HG02885 (cell line): ENCODE measurements around the gene GATC.
A peak's percentile ranks its signal among the peaks of the same experiment; 100 is the strongest.
"Not testable (repeated sequence)": the region's sequence is repeated elsewhere in the genome, so short reads cannot be mapped to it uniquely, and the experiment has no call there.

Experiments used
- ATAC-seq: cut with Tn5 transposase; IDR thresholded peaks from one replicate; pipeline ENCODE4 v1.9.1; 2021; ENCODE audit warnings: mild to moderate bottlenecking; ENCODE audit not compliant: unreplicated experiment, poor library complexity

GATC gene

DNA sequence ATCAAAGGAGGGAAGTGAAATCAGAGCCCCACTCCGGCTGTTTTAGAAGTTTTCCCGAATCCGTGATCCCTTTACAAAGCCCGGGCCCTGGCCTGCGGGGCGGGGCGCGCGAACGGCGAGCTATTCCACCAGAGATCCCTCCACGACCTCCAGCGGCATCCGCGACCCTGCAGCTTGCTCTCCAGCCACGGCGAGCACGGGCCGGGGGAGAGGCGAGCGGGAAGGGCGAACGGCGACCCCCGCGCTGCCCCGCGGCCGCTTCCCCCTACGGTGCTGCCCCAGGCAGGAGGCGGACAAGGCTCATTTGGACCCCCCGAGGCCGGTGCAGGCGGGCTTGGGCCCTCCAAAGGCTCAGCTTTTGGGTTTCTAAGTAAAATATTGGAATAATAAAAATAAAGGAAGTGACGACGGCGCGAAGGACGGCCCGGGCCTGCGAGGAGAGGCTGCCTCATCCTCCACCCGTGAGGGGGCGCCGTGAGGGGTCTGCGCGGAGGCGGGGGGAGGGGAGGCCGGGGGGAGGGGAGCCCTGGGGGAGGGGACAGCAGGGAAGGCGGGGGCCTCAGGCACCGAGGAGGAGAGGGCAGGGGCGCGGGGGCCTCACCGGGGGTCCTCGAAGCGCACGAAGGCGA is 22.7 kb downstream of the GATC start:
- peak; percentile 31 for ATAC-seq

DNA sequence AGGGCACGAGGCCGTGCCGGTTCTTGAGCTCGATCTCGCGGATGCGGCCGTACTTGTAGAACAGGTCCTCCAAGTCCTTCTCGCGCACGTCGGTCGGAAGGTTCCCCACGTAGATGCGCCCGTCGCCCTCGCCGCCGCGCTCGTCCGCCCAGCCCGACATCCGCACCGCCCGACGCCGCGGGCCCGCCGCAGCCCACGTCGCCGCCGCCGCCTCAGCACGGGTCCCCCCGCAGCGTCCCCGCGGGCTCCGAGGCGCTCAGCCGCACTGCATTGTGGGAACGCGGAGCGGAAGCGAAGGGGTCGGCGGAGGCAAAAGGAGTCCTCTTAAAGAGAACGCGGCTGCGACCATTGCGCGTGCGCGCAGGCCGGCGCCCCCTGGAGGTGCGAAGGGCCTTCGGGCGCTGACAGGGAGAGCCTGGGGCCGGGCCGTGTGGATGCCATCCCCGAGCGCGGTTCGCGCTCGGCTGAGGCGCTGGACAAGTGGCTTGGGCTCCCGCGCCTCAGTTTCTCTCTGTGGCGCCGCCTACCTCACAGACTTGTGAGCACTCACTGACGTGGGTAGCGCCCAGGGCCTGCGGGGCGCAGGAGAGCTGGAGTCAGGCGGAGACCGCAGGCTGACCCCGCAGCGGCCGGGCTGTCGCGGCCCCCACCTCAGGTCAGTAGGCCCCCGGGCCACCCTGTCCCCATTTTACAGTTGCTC is 23.4 kb downstream of the GATC start, which contains the start of gene SRSF9:
SRSF9 (minus strand) TSS at position 299 of the 700 bp plus-strand sequence; CDS start at position 160, 139 bp downstream.
- peak; percentile 88 for ATAC-seq

DNA sequence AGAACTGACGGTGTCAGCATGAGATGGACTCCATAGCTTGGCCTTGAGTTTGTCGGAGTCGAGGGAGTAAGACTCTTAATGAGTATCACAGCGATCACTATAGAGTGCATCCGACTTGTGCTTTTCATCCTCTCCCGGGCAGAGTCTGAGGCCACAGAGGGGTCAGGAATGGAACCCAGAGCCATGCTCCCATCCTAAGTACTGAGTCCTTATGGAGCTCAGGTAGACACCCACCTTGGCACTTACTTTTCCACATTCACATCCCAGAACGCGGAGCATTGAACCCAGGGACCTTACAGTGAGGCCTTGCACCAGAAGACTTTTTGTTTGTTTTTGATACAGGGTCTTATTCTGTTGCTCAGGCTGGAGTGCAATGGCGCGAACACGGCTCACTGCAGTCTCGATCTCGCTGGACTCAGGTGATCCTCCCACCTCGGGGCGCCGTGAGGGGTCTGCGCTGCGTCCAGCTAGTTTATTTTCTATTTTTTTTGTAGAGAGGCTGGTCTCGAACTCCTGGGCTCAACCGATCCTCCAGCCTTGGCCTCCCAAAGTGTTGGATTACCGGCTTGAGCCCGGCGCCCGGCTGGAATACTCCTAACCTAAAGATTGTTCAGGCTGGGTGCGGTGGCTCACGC is 24.0 kb downstream of the GATC start:
- ATAC-seq = no peak

DNA sequence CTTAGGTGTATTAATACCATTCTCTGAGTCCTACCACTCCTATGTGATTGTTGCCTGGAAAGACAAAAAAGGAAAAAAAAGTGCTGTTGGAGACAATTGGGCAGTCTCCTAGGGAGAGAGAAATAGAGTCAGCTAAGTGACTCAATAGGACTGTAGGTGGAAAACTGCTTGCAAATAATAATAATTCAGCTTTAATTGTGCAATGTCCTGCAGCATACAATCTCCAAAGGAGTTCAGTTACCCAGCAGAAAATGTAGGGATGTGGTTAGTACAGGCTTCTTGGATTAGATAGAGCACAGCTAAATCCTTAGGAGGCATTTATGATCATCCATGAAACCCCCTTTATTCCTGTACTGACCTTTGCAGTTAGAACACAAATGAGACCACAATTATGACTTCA is 26.3 kb downstream of the GATC start:
- ATAC-seq = no peak

DNA sequence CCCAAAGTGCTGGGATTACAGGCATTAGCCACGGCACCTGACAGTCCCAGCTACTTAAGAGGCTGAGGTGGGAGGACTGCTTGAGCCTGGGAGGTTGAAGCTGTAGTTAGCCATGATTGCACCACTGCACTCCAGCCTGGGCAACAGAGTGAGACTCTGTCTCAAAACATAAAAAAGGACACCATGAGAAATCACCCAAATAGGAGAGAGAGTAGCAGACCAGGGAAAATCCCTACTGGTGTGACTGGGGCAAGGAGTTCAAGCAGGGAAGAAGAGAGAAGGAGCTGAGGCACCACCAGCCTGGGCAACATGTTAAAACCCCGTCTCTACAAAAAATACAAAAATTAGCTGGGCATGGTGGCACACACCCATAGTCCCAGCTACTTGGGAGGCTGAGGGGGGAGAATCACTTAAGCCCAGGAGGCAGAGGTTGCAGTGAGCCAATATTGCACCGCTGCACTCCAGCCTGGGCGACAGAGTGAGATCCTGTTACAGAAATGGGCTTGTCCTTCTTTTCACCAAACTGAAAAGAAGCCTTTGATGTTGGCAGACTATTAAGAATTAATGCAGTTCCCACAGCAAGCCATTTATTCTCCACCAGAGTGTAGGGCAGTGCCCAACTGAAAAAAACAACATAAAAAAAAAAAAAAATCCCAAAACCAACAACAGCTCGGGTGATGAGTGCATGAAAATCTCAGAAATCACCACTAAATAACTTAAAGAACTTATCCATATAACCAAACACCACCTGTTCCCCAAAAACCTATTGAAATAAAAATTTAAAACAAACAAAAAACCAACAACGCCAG is 27.8 kb downstream of the GATC start:
- no peak for ATAC-seq

DNA sequence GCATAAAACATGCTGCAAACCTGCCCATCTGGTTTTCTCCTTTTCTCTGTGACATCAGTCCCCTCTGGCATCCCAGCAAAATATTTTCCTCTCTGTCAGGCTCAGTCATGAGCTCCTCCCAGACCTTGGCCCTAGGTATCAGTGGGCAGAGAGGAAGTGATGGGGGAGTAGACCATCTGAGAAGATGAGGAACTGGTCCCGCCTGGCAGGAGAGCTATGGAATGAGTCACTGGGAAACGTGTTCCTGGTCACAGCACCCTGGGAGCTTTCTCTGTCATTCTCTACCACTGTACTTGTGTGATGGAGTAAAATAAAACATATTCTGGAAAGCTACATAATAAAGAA is 28.3 kb downstream of the GATC start:
- ATAC-seq = no peak

DNA sequence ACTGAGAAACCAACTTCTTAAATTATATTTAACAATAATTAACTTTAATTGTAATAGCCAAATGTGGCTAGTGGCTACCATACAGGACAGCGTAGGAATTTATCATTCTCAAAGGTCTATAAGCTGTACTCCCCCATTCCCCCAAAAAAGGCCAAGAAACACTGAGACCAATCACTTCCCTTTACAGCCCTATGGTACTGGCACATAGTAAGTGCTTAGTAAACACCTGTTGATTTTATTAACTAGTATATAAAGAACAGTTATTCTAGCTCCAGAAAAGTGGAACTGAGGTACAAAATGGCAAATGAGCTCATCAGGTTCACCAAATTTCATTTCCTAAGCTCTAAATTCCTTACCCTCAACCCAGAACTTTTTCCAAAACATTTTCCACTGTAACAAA is 29.4 kb downstream of the GATC start:
- no peak for ATAC-seq

DNA sequence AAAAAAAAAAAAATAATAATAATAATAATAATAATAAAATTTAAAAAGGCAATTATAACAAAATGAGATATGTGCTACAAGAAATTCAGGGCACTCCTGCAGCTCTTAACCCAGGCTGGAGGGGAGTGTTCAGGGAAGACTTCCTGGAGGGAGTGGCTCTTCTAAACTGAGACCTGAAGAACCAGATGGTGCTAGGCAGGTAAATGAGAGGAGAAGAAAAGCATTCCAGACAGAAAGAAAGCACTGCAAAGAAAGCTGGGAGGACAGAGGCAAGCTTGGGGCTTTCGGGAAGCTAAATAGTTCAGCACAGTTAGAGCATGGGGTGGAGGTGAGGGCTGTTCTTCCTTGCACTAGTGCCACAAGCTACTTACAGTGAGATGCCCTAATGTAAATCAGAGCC is 33.2 kb downstream of the GATC start:
- ATAC-seq = no peak

DNA sequence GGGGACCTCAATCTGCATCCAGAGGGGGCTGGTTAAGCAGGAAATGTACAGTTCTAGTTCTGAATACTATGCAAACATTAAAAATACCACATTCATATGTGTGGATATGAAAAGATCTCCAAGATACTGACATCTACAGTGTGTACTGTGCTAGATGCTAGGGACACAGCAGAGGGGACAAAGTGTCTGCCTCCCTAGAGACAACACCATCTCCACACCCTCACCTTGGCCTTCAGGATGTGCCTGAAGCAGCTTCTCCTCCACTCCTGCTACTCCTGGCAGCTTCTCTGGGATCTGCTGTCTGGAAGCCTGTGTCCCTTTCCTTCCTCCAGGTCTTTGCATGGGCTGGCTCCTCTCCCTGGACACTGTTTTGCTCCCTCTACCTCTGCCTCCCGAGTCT is 34.0 kb downstream of the GATC start:
- no peak for ATAC-seq

DNA sequence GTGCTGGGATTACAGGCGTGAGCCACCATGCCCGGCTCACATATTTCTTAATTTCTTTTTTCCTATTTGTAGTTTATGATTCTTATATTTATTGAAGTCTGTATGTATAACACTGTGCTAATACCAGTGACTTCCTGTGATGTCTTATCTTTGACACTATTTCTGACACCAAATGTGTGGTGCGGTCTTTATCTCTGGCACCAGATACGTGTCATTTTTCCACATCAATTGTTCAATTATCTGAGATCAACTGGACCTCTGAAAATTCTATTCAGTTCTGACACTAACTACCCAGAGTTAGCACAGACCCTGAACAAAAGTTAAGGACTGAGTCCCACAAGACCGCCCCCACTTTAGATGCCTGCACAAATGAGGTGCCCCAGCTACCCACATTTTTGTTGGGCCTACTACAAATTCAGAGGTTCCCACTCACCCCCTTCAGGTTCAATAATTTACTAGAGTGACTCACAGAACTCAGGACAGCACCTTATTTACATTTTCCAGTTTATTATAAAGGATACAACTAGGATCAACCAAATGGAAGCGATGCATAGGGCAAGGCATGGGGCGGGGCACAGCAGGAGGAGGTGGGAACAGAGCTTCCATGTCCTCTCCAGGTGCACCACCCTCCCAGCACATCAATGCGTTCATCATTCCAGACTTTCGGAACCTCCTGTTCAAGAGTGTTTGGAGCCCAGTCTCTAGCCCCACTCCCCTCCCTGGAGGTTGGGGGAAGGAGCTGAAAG is 35.0 kb downstream of the GATC start:
- no peak for ATAC-seq

DNA sequence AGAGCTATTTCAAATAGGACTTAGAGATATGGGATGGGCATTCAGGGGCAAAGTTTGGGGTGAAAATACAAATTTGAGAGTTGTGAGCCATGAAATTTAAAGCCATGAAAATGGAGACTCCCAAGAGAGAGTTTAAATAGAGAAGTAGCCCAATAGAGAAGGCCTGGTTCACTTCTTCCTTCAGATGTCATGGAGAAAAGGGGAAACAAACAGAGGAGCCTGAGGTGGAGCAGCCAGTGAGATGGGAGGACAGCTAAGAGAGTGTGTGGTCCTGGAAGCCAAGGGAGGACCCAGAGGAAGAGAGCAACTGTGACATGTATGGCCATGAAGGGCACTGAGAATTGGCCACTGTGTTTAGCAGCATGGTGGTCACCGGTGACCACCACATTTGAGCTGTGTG is 37.4 kb downstream of the GATC start:
- no peak for ATAC-seq

DNA sequence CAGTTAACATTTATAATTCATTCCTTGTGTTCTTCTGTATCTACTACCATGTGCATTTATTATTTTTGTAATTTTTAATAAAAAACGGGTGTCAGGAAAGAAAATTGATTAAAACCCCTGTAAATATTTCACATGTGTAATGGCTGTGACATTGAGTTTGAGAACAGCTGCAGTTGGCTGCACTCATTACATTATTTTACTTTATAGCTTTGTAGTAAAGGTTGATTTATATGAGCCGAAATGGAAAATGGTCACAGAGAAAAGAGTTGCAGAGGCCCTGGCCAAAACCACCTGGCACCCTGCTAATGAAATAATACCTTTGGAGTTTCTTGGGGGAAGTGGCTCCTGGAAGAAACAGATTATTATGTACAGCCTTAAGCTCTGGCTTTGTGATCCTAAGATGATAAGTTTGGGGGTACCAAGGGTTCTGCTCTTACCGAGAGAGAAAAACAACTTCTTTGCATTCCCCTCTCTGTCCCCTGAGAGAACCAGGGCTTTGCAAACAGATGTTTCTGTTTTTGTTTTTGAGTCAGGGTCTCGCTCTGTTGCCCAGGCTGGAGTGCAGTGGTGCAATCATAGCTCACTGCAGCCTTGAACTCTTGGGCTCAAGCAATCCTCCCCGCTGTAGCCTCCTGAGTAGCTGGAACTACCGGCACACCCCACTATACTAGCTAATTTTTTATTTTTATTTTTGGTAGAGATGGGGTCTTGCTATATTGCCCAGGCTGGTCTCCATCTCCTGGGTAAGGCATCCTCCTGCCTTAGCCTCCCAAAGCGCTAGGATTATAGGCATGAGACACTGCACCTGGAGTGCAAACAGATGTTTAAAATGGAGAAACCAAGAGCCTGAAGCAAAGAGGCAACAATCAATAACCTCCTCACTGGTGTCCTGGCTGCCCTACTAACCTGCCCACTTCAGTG is 40.0 kb downstream of the GATC start:
- ATAC-seq = no peak

DNA sequence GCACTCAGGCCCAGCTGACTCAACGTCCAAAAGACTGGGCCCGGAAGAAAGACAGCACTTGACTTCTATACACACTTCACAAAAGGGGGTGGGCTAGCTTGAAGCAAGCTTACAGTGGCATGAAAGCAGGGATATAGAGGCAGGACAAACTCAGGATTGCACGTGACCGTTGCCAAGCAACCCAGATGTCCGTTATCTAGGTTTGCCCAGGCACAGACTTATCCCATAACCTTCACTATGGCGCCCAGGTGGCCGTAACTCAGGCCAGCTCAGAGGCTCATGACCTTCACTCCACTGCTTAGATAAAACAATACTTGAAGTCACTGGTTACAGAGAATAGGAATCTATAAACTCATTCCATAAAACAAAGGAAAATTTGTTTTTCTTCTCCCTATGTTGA is 41.3 kb downstream of the GATC start:
- not testable (repeated sequence) for ATAC-seq

DNA sequence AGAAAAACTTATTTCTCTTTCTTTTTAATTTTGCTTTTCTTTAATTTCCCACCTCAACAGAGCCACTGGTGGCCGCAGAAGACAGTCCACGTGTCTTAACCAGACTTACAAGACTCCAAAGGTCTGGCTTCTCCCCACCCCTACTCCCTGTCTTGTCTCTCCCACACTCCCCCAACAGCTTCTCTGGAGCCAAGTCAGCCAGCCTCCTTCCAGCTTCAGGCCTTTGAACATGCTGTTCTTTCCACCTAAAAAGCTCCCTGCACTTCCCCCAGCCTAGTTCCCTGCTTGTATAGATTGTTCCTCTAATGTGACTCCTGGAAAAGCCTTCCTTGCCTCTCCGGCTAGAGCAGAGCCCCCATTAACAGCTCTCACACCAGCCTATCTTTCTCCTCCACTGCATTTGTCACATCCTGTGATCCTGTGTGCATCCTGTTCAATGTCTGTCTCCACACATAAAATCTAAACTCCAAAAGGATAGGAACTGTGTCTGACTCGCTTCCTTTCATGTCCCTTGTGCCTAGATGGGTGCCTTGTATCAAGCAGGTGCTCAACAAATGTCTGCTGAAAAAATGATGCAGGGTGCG is 41.9 kb downstream of the GATC start:
- no peak for ATAC-seq

DNA sequence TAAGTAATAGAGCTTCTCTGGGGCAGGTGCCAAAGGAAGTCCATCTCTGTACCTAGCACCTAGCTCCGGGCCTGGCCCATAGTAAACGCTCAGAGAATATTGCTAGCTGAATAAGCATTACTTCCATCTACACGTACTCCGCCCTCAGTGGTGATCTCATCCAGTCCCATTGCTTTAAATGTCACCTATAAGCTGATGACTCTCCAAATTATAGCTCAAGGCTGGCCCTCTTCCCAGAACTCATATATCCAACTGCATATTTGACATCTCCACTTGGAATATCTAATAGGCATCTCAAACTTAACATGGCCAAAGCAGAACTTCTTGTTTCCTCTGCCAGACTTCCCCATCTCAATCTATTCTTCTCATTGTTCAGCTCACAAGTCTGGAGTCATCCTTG is 42.8 kb downstream of the GATC start:
- ATAC-seq = no peak

DNA sequence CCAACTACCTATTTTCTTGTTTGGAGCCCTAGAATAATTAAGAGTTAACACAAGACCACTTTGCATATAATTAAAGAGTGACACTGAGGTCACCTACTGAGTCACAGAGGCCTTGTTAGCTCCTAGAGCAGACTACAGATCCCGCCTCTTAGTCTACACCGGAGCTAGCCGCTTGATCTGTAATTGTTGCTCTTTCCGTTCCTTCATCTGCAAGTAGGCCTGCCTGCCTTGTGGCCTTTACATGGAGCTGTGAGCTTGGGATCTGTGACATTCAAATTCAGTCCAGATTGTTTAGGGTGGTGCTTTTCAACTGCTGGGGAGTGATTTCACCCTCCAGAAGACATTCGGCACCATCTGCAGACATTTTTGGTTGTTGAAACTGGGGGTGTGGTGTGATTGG is 44.1 kb downstream of the GATC start:
- ATAC-seq = no peak

DNA sequence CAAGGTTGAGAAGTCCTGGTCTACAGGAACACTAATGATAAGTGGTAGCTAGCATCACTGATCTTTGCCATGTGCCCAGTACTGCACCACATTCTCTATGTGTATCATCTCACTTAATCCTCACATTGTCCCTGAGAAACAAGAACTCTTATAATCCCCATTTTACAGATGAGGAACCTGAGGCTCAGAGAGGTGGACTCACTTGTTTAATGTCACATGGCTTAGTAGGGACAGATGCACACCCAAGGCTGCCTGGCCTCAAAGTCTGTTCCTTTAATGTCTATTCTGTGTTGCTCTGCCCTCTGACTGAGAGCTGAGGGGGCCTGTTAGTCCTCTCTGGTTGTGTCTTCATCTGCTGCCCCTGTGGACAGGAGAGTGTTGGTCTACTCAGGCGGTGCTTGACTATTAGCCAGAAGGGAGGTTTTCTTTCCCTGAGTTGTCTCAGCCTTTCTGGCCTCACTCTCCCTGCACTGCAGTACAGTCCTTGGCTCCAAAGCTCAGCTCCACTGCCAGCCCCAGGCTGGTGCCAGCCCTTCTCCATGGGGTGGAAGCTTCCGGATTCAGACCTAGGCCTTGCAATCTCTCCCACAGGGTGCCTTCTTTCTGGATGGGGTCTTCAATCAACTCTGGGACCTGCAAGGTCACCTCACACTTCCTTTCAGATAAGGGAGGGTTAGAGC is 44.7 kb downstream of the GATC start:
- ATAC-seq = no peak

DNA sequence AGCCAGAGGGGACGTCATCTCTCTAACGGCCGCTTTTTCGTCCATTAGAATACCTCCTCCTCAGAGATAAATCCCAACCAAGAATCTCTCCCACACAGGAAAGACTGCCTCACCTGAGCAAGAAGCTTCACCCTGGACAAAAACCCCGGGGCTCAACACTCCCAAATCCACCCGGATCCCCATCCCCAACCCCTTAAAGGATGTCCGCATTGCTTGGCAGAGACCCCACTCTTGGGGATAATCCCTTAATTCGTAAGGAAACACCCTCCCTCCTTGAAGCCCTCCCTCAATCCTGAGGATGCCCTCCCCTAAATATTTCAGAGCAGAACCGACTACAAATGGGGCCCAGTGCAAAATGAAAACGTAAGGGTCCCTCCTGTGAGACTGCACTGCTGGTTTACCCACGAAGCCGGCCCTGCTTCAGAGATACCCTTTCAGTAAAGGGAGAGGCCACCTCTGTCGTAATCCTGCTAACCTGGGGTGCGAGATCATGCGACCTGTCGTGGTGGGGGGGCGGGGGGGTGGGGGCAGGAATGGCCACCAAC is 49.0 kb downstream of the GATC start:
- ATAC-seq = no peak
